ENCODE results near the gene ADGRE1. TPM values are rescaled to one million over a fixed set of nuclear protein-coding genes. Genes with fewer than 3 reads are reported as not detected.

Gene ADGRE1
- total and polyA plus RNA-seq, 2 of the 13 experiments (the other 11 are each of a cell fraction or from before 2014, with no cell fraction given): not detected

GRCh38 chr19:6894313-6894712, 6.9 kb downstream of the ADGRE1 start:
- TF ChIP-seq SPEN (CRISPR knock-in tag; IDR thresholded peaks at IDR 0.05; ENCODE audit: low read depth) (no peak), ATF1 (CRISPR knock-in tag; IDR thresholded peaks at IDR 0.05) (no peak), ZNF318 (CRISPR knock-in tag; IDR thresholded peaks at IDR 0.05) (no peak), TFE3 (CRISPR knock-in tag; IDR thresholded peaks at IDR 0.05) (no peak), ZBTB20 (CRISPR knock-in tag; IDR thresholded peaks at IDR 0.05; ENCODE audit: borderline replicate concordance, low read depth) (no peak), ZNF414 (CRISPR knock-in tag; IDR thresholded peaks at IDR 0.05) (no peak), ZNF550 (CRISPR knock-in tag; IDR thresholded peaks at IDR 0.05; ENCODE audit: borderline replicate concordance) (no peak), ZNF589 (CRISPR knock-in tag; conservative IDR thresholded peaks at IDR 0.05) (no peak), ZNF446 (CRISPR knock-in tag; IDR thresholded peaks at IDR 0.05) (no peak), CSRNP2 (CRISPR knock-in tag; conservative IDR thresholded peaks at IDR 0.05; ENCODE audit: low read depth) (no peak), ZSCAN5A (CRISPR knock-in tag; IDR thresholded peaks at IDR 0.05; ENCODE audit: borderline replicate concordance) (no peak)
- DNase-seq (ENCODE audit: low spot score): no peak
- Histone ChIP-seq H3K9ac (ENCODE audit: insufficient read depth, low read depth, low read length) (no peak overlapping the region), H3K4me3 (replicated peaks in 1 of 3; ENCODE audit: insufficient read depth in 1 of 3, low read depth in 2 of 3, low read length in 3 of 3) (no peak overlapping the region), H3K36me3 (replicated peaks in 1 of 2; ENCODE audit: control insufficient read depth in 1 of 2, insufficient read depth in 2 of 2, low read length in 2 of 2) (no peaks in the 10 kb centered on the region), H3K9me3 (ENCODE audit: low read length) (no peaks in the 10 kb centered on the region), H4K20me1 (ENCODE audit: insufficient read depth, low read length) (no peaks in the 10 kb centered on the region), H3K27ac (ENCODE audit: extremely low read length, insufficient read depth, low read length) (no peak overlapping the region), H3K79me2 (ENCODE audit: insufficient read depth, low read length) (no peaks in the 10 kb centered on the region), H3K4me1 (ENCODE audit: insufficient read depth, low read length) (no peaks in the 10 kb centered on the region), H3K27me3 (ENCODE audit: control insufficient read depth in 1 of 2, insufficient read depth in 2 of 2, low read length in 2 of 2) (no peaks in the 10 kb centered on the region; a peak in 1 of 5 replicates), H2AFZ (ENCODE audit: low read length) (no peak overlapping the region), H3K4me2 (ENCODE audit: low read depth, low read length) (no peak overlapping the region)
- intact Hi-C loops (cut with micrococcal nuclease; ENCODE audit: unreplicated experiment): no loop called here
- FAIRE-seq: no peak
- BruUV-seq (replicated peaks): no TSS peak
- in situ Hi-C loops (cut with HindIII; ENCODE audit: extremely low pct_ligation_motif_present, low pct_unique_long_range_greater_than_20kb): no loop called here
- CTCF ChIA-PET (ENCODE audit: low intra/inter-chr PET ratio, low total read pairs): no interaction called here
- POLR2A ChIA-PET: no interaction called here
- WGBS (ENCODE audit: low lambda C conversion rate): 0% methylated on average over 1 of the region's 1 CpG
- no peak for ATAC-seq

All from HepG2 (cell line).